HG03097 (cell line): ENCODE measurements around the gene MT4.
A peak's percentile ranks its signal among the peaks of the same experiment; 100 is the strongest.

ENCODE experiments used
- ATAC-seq: cut with Tn5 transposase; IDR thresholded peaks from one replicate; pipeline ENCODE4 v1.9.1; 2021; ENCODE audit not compliant: unreplicated experiment, low FRiP score

Gene MT4

GRCh38 chr16:56564793-56565477, at the start of gene MT4:
MT4 (plus strand) TSS chr16:56565073; CDS start chr16:56565129, 56 bp downstream.
- no peak for ATAC-seq

GRCh38 chr16:56515665-56516064, 49.2 kb upstream of the MT4 start:
- no peak for ATAC-seq

- no peak for ATAC-seq
Measured at GRCh38 chr16:56517206-56517605, 47.7 kb upstream of the MT4 start.

GRCh38 chr16:56518425-56518824, 46.4 kb upstream of the MT4 start:
- no peak for ATAC-seq

GRCh38 chr16:56519459-56520250, 45.2 kb upstream of the MT4 start, which contains the start of gene BBS2:
BBS2 (minus strand) TSS chr16:56520024; CDS start chr16:56519862, 162 bp downstream.
- peak; percentile 83 for ATAC-seq

DNA sequence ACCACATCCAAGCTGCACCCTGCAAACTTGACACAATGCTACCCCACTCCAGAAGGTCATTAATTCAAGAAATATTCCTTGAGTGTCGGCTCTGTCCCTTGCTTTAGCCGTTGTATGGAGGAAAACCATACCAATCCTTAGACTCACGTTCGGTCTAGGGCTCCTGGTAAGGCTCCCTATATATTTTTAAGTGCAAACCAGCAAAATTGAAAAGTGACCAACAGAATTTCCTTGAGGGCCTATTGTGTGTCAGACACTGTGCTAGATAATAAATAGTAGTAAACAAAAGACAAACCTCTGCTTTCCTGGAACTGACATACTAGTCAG, 44.7 kb upstream of the MT4 start:
- ATAC-seq = no peak

DNA sequence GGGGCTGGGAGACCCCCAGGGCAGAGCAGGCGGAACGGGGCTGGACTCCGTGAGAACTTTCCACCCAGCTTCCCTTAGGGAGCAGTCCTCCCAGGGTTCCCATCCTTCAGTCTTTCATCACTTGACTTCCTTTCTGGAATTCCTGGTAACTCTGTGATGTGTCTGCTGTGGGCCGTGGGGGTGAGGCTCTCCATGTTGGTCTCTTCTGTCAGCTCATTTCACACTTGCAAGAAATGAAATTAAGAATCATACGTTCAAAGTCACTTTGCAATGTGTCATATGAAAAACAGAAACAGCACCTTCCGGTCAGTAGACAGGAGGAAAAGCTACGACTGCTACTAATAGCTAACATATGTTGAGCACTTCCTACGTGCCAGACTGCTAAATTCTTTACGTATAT, 39.6 kb upstream of the MT4 start:
- ATAC-seq = no peak

DNA sequence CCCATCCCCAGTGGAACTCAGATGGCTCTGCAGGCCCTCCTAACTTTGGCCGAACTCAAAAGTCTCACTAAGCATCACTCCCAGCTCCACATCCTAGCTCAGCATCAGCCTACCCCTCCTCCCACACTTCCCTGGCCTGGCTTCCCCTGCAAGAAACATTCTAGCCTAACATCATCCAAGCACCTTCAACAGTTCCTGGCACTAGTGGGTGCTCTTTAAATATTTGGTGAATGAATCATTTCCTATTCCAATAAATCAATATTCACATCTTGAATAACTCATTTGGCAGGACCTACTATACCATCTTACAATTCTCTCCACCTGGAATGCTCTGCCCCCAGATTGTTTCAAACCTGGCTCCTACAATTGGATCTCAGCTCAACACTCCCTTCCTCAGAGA, 34.0 kb upstream of the MT4 start:
- ATAC-seq = no peak

DNA sequence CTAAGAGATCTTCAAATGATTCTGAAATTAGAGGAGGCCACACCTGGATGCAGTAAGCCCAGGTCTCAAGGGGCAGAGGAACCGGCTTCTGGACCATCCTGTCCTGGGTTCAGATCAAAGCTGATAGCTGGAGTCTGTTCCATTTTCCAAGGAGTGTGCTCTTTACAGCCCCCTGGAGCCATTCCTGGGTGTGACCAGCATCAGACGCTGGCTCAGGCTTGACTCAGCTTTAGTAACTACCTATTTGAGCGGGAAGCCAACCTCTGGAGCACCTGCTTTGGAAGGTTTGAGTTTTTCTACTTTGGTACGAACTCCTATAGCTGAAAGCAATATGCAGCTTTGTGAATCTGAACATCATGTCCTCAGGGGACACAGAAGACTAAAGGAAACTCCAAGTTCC, 32.2 kb upstream of the MT4 start:
- no peak for ATAC-seq

DNA sequence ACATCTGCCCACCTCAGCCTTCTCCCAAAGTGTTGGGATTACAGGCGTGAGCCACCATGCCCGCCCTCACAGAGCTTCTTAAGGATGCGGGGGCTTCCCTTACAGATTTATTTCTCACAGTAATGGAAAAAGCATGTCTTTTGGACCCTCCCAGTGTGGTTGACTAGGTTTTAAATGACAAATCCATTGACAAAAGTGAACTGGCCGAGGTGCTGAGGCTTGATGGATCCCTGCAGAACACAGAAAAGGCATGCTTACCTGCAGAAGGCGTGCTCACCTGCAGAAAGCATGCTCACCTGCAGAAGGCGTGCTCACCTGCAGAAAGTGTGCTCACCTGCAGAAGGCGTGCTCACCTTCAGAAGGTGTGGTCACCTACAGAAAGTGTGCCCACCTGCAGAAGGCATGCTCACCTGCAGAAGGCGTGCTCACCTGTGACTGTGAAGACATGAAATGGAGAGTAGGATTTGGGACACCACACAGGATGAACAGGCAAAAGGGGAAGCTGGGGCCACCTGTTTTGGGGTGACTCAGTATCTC, 30.0 kb upstream of the MT4 start:
- ATAC-seq = no peak

DNA sequence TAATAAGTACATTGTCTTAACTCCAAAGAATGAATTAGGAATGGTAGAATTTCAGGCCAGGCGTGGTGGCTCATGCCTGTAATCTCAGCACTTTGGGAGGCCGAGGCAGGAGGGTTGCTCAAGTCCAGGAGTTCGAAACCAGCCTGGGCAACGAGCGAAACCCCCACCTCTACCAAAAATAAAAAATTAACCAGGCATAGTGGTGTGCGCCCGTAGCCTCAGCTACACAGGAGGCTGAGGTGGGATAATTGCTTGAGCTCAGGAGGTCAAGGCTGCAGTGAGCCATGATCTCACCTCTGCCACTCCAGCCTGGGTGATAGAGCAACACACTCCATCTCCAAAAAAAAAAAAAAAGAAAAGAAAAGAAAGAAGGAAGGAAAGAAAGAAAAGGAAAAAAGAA, 26.5 kb upstream of the MT4 start:
- no peak for ATAC-seq

- ATAC-seq = no peak
Measured at GRCh38 chr16:56539656-56540055, 25.2 kb upstream of the MT4 start.

- no peak for ATAC-seq
Measured at GRCh38 chr16:56542039-56542438, 22.8 kb upstream of the MT4 start.

- no peak for ATAC-seq
Measured at GRCh38 chr16:56547120-56547948, 17.5 kb upstream of the MT4 start.

DNA sequence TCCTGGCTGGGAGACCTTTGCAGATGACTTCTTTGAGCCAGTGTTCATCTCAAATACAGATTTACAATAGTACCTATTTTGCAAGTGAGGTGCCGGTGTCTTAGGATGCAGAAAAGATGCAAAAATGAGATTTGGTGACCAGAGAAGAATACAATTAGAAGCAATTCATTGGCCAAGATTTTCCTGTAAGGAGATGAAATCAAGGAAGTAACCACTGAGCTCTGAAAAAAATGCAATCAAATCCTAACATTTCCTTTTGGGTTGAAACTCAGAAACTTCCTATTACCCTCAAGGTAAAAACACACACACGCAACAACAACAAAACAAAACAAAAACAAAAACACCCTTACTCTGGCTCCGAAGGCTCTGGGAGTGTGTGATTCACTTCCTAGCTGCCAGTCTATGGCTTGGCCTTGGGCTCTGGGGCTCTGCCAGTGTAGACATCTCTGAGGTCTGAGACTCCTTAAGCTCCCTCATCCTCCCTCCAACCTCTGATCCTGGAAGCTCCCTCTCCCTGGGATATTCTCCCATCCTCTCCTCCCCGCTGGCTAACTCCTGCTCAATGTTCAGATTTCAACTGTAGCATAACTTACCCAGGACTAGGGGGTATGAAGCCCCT, 16.8 kb upstream of the MT4 start:
- no peak for ATAC-seq

- ATAC-seq = no peak
Measured at GRCh38 chr16:56549161-56549560, 15.7 kb upstream of the MT4 start.

GRCh38 chr16:56549744-56550385, 15.0 kb upstream of the MT4 start:
- no peak for ATAC-seq

GRCh38 chr16:56551796-56552738, 12.8 kb upstream of the MT4 start:
- ATAC-seq = no peak

DNA sequence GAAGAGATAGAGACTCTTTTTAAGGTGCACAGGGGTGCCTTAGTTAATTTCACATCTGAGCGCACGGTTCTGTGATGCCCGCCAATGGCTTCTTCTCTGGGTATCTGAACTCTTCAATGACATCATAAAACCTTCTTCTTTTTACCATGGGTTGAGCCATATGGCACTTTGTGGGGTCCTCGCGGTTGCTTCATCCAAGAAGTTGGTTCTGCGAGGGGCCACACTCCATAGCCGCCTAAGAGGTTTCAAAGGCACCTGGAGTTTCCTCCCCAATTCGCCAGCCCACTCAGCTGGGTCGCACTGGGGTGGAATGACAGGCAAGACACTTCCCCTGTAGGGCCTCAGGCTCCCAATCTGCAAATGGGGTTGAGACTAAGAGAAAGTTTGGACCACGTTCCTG, 10.4 kb upstream of the MT4 start:
- no peak for ATAC-seq
